Dendritic cell treated with granulocyte-macrophage colony-stimulating factor and Interleukin-4, amounts not matched to agents 40 ng/mL and 50 ng/mL, for 4 days (primary cell): Measurements from ENCODE around the gene UQCRQ.

Experiments used
- H3K27ac Mint-ChIP-seq: one replicate; pipeline ENCODE4 v1.8.0; 2022; ENCODE audit warnings: mild to moderate bottlenecking, mixed read lengths
- H3K27me3 Mint-ChIP-seq: one replicate; pipeline ENCODE4 v1.8.0; 2022; ENCODE audit warnings: mild to moderate bottlenecking, mixed read lengths
- H3K36me3 Mint-ChIP-seq: one replicate; pipeline ENCODE4 v1.8.0; 2022; ENCODE audit warnings: low read depth, mixed read lengths
- H3K4me1 Mint-ChIP-seq: one replicate; pipeline ENCODE4 v1.8.0; 2022; ENCODE audit warnings: low read depth, mixed read lengths
- H3K4me3 Mint-ChIP-seq: one replicate; pipeline ENCODE4 v1.8.0; 2022; ENCODE audit warnings: mild to moderate bottlenecking, moderate library complexity, mixed read lengths
- H3K9me3 Mint-ChIP-seq: one replicate; pipeline ENCODE4 v1.8.0; 2022; ENCODE audit warnings: mixed read lengths
- intact Hi-C: fragments of 100-400 bp; cut with micrococcal nuclease; formaldehyde crosslinking; loops from one replicate; pipeline ENCODE4 v1.15.0; 2022

The UQCRQ gene

DNA sequence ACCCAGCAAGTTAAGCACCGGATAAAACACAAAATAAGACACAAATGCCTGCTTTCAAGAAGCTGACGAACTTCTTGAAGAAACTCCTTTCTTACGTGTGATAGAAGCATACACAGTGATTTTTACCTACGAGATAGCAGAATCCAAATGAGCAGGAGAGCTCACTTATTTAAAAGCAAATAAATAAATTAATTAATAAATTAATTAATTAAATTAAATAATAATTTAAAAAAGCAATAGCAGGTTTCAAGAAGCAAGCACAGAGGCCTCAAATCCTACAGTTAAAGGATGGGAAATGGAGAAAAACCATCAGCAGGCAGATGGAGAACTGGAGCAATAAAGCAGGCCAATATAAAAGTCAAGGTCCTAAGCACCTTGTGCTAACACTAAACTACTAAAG lies 24.4 kb downstream of the UQCRQ start:
- H3K4me3 Mint-ChIP-seq: no peak overlapping the region
- intact Hi-C loops: no loop called here
- peaks cover 14% of the 10 kb centered on the region for H3K4me1 Mint-ChIP-seq
- no peaks in the 10 kb centered on the region for H3K27me3 Mint-ChIP-seq
- H3K27ac Mint-ChIP-seq: no peak overlapping the region
- H3K9me3 Mint-ChIP-seq: no peaks in the 10 kb centered on the region
- H3K36me3 Mint-ChIP-seq: peaks cover 84% of the 10 kb centered on the region

DNA sequence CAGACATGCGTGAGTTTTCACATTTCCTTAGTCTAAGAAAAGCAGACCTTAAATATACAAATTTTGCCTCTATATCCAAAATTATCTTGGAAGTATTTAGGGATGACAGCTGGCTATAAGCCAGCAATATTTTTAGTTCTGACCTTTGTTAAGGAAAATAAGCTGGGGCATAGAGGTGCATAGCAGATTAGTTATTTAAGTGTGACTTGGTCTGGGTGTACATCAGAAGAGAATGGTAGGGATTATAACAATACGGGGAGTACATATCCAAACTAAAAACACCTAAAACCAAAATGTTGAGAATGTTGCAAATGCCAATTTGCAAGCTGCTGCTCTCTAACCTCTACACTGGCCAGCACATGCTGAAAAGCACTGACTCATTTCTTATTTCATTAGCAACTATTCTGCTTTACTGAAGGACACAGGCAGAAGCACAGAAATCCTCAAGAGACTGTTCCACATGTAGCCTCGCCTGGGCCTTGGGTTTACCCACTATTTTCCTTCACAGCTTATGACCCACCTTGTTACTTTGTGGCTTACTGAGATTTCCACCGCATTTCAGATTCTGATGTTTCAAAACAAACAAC lies 29.4 kb downstream of the UQCRQ start:
- Mint-ChIP-seq H3K4me3 (no peak overlapping the region), H3K36me3 (peaks cover 87% of the 10 kb centered on the region), H3K9me3 (no peaks in the 10 kb centered on the region), H3K27ac (no peak overlapping the region), H3K27me3 (no peaks in the 10 kb centered on the region), H3K4me1 (no peaks in the 10 kb centered on the region)
- intact Hi-C loops: no loop called here

DNA sequence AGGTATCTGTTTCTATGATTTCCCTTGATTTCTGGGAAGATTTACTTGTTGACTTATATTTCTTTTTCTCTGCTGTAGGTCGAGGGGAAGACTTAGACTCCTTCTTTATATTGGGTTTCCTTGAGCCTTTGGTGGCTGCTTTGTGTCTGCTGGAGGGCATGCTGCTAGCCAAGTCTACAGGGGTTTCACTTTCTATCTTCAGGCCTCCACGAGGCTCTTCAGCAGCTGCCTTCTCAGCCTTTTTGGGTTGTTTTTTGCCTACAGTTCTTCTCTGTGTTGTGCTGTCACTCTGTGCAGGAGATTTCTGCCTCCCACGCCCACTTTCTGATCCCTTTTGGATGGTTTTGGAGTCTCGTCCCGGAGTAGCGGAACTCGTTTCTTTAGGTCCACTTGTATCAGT lies 30.2 kb downstream of the UQCRQ start:
- Mint-ChIP-seq H3K27me3 (no peaks in the 10 kb centered on the region), H3K27ac (no peak overlapping the region), H3K9me3 (no peaks in the 10 kb centered on the region), H3K4me1 (no peaks in the 10 kb centered on the region), H3K4me3 (no peak overlapping the region), H3K36me3 (peaks cover 90% of the 10 kb centered on the region)
- intact Hi-C loops: no loop called here

DNA sequence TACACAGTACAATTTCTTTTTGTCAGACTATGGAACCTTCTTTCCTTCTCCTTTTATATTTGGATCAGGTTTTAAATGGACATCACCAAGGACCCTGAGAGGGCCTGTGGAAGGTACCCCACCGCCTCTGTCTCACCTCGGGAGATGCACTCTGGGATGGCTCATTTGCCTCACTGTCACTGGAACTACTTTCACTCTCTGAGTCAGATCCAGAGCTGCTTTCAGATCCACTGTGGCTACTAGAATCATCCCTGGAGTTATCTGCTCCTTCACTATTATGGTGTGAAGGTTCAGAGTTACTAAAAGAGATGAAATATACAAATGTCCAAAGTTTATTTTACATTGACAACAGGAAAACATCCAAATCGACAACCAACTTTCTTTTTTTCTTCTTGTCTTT lies 31.7 kb downstream of the UQCRQ start:
- H3K9me3 Mint-ChIP-seq: no peaks in the 10 kb centered on the region
- peaks cover 86% of the 10 kb centered on the region for H3K36me3 Mint-ChIP-seq
- H3K27ac Mint-ChIP-seq: no peak overlapping the region
- no peak overlapping the region for H3K4me3 Mint-ChIP-seq
- no peaks in the 10 kb centered on the region for H3K27me3 Mint-ChIP-seq
- no peaks in the 10 kb centered on the region for H3K4me1 Mint-ChIP-seq
- intact Hi-C loops: no loop called here

DNA sequence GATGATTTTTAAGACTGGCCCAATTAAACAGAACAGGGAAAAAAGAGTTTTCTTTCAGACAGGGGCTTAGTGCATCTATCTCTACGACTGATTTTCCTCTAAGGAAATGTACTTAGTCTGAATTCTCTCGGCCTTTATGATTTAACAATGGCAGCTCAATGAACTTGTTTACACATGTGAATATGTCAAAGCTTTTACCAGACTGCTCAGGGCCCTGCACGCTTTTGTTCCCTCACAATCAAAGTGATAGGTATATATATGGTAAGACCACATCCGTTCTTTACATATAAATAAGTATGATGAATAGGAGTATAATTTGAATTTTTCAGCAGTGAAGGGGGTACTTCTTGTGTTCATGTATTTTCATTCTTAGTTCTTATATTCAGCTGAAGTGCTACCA lies 34.6 kb downstream of the UQCRQ start:
- Mint-ChIP-seq H3K27ac (no peak overlapping the region), H3K4me1 (peaks cover 6% of the 10 kb centered on the region), H3K9me3 (no peaks in the 10 kb centered on the region), H3K27me3 (no peaks in the 10 kb centered on the region), H3K4me3 (no peak overlapping the region), H3K36me3 (peaks cover 74% of the 10 kb centered on the region)
- intact Hi-C loops: no loop called here

DNA sequence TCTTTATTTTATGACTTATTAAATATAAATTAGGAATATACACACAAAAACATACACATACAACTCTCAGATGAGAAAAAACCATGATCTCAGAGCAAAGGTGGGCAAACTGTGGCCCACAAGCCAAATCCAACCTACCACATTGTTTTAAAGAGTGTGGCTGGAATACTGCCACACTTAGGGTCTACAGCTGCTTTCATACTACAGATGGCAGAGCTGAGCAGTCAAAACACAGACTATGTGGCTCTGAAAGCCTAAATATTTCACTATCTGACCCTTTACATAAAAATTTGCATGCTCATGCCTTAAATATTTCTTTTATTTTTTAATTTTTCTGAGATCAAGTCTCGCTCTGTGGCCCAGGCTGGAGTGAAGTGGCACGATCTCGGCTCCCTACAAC lies 35.3 kb downstream of the UQCRQ start:
- Mint-ChIP-seq H3K4me1 (peaks cover 6% of the 10 kb centered on the region), H3K9me3 (no peaks in the 10 kb centered on the region), H3K27ac (no peak overlapping the region), H3K36me3 (peaks cover 67% of the 10 kb centered on the region), H3K4me3 (no peak overlapping the region), H3K27me3 (no peaks in the 10 kb centered on the region)
- intact Hi-C loops: no loop called here

DNA sequence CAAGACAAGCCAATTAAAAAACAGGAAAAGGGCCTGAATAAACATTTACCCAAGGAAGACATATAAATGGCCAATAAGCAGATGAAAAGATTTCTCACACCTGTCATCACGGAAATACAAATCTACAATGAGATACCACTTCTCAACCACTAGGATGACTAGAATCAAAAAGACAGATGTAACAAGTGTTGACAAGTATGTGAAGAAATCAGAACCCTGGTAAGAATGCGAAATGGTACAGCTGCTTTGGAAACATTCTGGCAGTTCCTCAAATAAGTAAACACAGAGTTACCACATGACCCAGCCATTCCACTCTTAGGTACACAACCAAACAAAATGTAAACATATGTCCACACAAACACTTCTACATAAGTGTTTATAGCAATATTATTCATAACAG lies 39.5 kb downstream of the UQCRQ start:
- H3K27ac Mint-ChIP-seq: no peak overlapping the region
- no peaks in the 10 kb centered on the region for H3K9me3 Mint-ChIP-seq
- no peak overlapping the region for H3K4me3 Mint-ChIP-seq
- H3K27me3 Mint-ChIP-seq: no peaks in the 10 kb centered on the region
- H3K36me3 Mint-ChIP-seq: peaks cover 54% of the 10 kb centered on the region
- intact Hi-C loops: no loop called here
- H3K4me1 Mint-ChIP-seq: peaks cover 16% of the 10 kb centered on the region

DNA sequence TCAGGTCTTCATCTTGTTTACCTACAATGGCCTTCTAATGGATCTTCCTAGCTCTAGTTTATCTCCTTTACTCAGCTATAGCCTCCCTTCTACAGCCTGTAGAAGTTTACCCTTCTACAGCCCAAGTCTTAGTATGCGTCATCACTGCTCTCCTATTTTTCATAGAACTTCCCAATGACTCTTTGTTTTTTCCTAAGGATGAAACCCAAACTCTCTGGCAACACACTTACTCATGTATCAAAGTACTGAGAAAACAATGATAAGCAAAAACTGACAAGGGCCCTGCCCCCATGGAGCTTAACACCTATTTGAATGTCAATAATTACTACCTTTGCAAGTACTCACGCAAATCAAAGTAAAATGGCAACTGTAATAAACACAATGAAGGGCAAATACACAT lies 40.7 kb downstream of the UQCRQ start:
- Mint-ChIP-seq H3K4me1 (peaks cover 16% of the 10 kb centered on the region), H3K4me3 (no peak overlapping the region), H3K27me3 (no peaks in the 10 kb centered on the region), H3K36me3 (peaks cover 60% of the 10 kb centered on the region), H3K9me3 (no peaks in the 10 kb centered on the region), H3K27ac (no peak overlapping the region)
- intact Hi-C loops: no loop called here

DNA sequence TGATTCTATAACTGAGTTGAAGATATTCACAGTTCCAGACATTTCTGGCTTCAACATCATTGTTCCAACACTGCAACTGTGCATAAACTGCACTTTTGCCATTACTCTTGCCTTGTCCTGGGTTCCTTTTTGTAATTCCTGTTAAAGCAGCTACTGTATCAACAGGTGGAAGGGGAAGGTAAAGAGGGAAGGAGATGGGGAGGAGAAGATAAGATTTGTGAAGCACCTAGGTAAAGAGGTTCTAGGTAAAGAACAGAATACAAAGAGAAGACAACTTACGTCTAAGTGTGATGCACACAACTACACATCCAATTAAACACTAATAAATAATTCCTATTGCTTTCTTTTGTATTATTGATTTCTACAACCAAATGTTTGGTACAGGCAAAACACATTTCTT lies 43.3 kb downstream of the UQCRQ start:
- Mint-ChIP-seq H3K4me3 (no peak overlapping the region), H3K36me3 (peaks cover 64% of the 10 kb centered on the region), H3K9me3 (no peaks in the 10 kb centered on the region), H3K27ac (no peak overlapping the region), H3K4me1 (peaks cover 16% of the 10 kb centered on the region), H3K27me3 (no peaks in the 10 kb centered on the region)
- intact Hi-C loops: no loop called here

DNA sequence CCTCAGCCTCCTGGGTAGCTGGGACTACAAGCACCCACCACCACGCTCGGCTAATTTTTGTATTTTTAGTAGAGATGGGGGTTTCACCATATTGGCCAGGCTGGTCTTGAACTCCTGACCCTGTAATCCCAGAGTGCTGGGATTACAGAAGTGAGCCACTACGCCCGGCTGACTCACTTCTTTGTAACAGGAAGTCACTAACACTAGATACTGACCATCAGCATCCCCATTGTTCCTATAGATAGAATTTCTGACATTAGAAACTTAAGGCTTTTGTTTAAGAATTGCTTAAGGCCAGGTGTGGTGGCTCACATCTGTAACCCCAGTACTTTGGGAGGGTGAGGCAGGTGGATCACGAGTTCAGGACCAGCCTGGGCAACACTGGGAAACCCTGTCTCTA lies 49.2 kb downstream of the UQCRQ start:
- Mint-ChIP-seq H3K27me3 (no peaks in the 10 kb centered on the region), H3K27ac (no peak overlapping the region), H3K4me3 (no peak overlapping the region), H3K9me3 (no peaks in the 10 kb centered on the region), H3K36me3 (peaks cover 88% of the 10 kb centered on the region), H3K4me1 (peaks cover 13% of the 10 kb centered on the region)
- intact Hi-C loops: no loop called here

DNA sequence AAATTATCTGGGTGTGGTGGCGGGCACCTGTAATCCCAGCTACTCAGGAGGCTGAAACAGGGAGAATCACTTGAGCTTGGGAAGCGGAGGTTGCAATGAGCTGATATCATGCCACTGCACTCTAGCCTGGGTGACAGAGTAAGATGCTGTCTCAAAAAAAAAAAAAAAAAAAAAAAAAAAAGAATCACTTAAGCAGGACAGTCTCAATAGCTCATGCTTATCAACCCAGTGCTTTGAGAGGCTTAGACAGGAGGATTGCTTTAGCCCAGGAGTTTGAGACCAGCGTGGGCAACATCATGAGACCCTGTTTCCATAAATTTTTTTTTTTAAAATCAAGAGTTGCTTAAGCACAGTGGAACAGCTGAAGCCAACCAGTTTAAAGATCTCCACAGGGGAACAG lies 49.6 kb downstream of the UQCRQ start:
- Mint-ChIP-seq H3K27me3 (no peaks in the 10 kb centered on the region), H3K36me3 (peaks cover 88% of the 10 kb centered on the region), H3K27ac (no peak overlapping the region), H3K9me3 (no peaks in the 10 kb centered on the region), H3K4me1 (peaks cover 13% of the 10 kb centered on the region), H3K4me3 (no peak overlapping the region)
- intact Hi-C loops: no loop called here
